Measurements from ENCODE around the gene CRAMP1. TPM values are rescaled to one million over a fixed set of nuclear protein-coding genes. Genes with fewer than 3 reads are reported as not detected.

Gene CRAMP1
- total RNA-seq, 4 donors from 2014 or later: 9.1 to 15.5 (median 12.5) TPM

- Histone ChIP-seq H3K36me3 (peaks cover 29 to 99% (median 75%) of the 10 kb centered on the region in 4 donors), H3K9me3 (no peaks in the 10 kb centered on the region), H3K27me3 (no peaks in the 10 kb centered on the region), H3K4me3 (no peak overlapping the region), H3K4me1 (peaks cover 0 to 4% (median 0%) of the 10 kb centered on the region in 4 donors), H3K27ac (replicated peaks in 1 of 4) (no peak overlapping the region)
- WGBS: 89% methylated on average over 1 of the region's 1 CpG
- DNase-seq (ENCODE audit: extremely low spot score): no peak
- TF ChIP-seq EP300 (IDR thresholded peaks at IDR 0.05): no peak
- no peak for TF ChIP-seq POLR2A (IDR thresholded peaks at IDR 0.05; ENCODE audit: low read depth)
- no peak for TF ChIP-seq POLR2AphosphoS5 (IDR thresholded peaks at IDR 0.05)
- no peak for TF ChIP-seq CTCF (IDR thresholded peaks at IDR 0.05)
- intact Hi-C loops (cut with DNase I): no loop called here
These were observed 78.7 kb downstream of the CRAMP1 start for GRCh38 chr16:1690810-1691209.

DNA sequence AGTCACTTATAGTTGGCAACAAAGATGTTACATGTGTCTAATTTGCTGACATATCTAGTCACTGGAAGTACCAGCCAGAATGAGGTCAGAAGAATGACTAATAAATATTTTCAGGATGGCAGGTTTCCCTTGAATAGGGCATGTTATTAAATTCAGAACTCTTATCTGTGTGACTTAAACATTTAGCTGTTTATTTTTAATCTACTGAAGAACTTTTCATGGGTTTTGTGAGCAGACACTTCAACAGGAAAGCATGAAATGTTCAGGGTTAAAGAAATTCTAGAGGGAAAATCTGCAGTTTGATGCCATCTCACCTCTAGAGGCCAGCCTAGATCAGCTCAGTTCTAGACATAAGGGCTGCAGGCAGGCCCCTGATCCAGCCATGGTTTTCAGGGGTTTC lies 79.1 kb downstream of the CRAMP1 start:
- Histone ChIP-seq H3K9me3 (no peaks in the 10 kb centered on the region), H3K27me3 (no peaks in the 10 kb centered on the region), H3K36me3 (peaks cover 29 to 99% (median 71%) of the 10 kb centered on the region in 4 donors), H3K4me1 (peaks cover 0 to 4% (median 0%) of the 10 kb centered on the region in 4 donors), H3K4me3 (no peak overlapping the region), H3K27ac (replicated peaks in 1 of 4) (no peak overlapping the region)
- no peak for TF ChIP-seq EP300 (IDR thresholded peaks at IDR 0.05)
- TF ChIP-seq POLR2AphosphoS5 (IDR thresholded peaks at IDR 0.05): no peak
- no peak for TF ChIP-seq POLR2A (IDR thresholded peaks at IDR 0.05; ENCODE audit: low read depth)
- no peak for TF ChIP-seq CTCF (IDR thresholded peaks at IDR 0.05)
- intact Hi-C loops (cut with DNase I): no loop called here
- DNase-seq (ENCODE audit: extremely low spot score): no peak

GRCh38 chr16:1691956-1692355 lies 79.8 kb downstream of the CRAMP1 start:
- TF ChIP-seq CTCF (IDR thresholded peaks at IDR 0.05) (no peak), EP300 (IDR thresholded peaks at IDR 0.05) (no peak), POLR2AphosphoS5 (IDR thresholded peaks at IDR 0.05) (no peak), POLR2A (IDR thresholded peaks at IDR 0.05; ENCODE audit: low read depth) (no peak)
- 93% methylated on average over 18 of the region's 21 CpGs for WGBS

GRCh38 chr16:1696863-1697262 lies 84.7 kb downstream of the CRAMP1 start:
- no peak for TF ChIP-seq POLR2AphosphoS5 (IDR thresholded peaks at IDR 0.05)
- no peak for TF ChIP-seq CTCF (IDR thresholded peaks at IDR 0.05)
- no peak for TF ChIP-seq EP300 (IDR thresholded peaks at IDR 0.05)
- no peak for TF ChIP-seq POLR2A (IDR thresholded peaks at IDR 0.05; ENCODE audit: low read depth)
- no peak overlapping the region for H3K27ac ChIP-seq (replicated peaks in 1 of 4)
- WGBS: 97% methylated on average over 5 of the region's 5 CpGs
- H3K27me3 ChIP-seq: no peaks in the 10 kb centered on the region
- H3K9me3 ChIP-seq: no peaks in the 10 kb centered on the region
- H3K4me3 ChIP-seq: no peak overlapping the region
- DNase-seq (ENCODE audit: extremely low spot score): no peak
- intact Hi-C loops (cut with DNase I): no loop called here
- peaks cover 13 to 95% (median 78%) of the 10 kb centered on the region in 4 donors for H3K36me3 ChIP-seq
- no peaks in the 10 kb centered on the region for H3K4me1 ChIP-seq

More at GRCh38 chr16:1691956-1692355, 79.8 kb downstream of the CRAMP1 start:
- no peak for DNase-seq (ENCODE audit: extremely low spot score)
- no peaks in the 10 kb centered on the region for H3K9me3 ChIP-seq
- peaks cover 0 to 4% (median 0%) of the 10 kb centered on the region in 4 donors for H3K4me1 ChIP-seq
- H3K27me3 ChIP-seq: no peaks in the 10 kb centered on the region
- H3K36me3 ChIP-seq: peaks cover 29 to 98% (median 67%) of the 10 kb centered on the region in 4 donors
- no peak overlapping the region for H3K4me3 ChIP-seq
- intact Hi-C loops (cut with DNase I): no loop called here
- no peak overlapping the region for H3K27ac ChIP-seq (replicated peaks in 1 of 4)

GRCh38 chr16:1698680-1699079 lies 86.5 kb downstream of the CRAMP1 start:
- WGBS: 94% methylated on average over 10 of the region's 10 CpGs
- Histone ChIP-seq H3K4me1 (no peaks in the 10 kb centered on the region), H3K27me3 (no peaks in the 10 kb centered on the region), H3K9me3 (no peaks in the 10 kb centered on the region), H3K36me3 (peaks cover 3 to 83% (median 67%) of the 10 kb centered on the region in 4 donors), H3K27ac (replicated peaks in 1 of 4) (no peak overlapping the region), H3K4me3 (no peak overlapping the region)
- no peak for DNase-seq (ENCODE audit: extremely low spot score)
- intact Hi-C loops (cut with DNase I): no loop called here
- TF ChIP-seq POLR2A (IDR thresholded peaks at IDR 0.05; ENCODE audit: low read depth) (no peak), EP300 (IDR thresholded peaks at IDR 0.05) (no peak), POLR2AphosphoS5 (IDR thresholded peaks at IDR 0.05) (no peak), CTCF (IDR thresholded peaks at IDR 0.05) (no peak)
